ENCODE data around the gene PPP2R5D. TPM values are rescaled to one million over a fixed set of nuclear protein-coding genes. Genes with fewer than 3 reads are reported as not detected.

The PPP2R5D gene
- total RNA-seq, 6 experiments from 2014 or later = 37.7 to 50.7 (median 43.4) TPM

DNA sequence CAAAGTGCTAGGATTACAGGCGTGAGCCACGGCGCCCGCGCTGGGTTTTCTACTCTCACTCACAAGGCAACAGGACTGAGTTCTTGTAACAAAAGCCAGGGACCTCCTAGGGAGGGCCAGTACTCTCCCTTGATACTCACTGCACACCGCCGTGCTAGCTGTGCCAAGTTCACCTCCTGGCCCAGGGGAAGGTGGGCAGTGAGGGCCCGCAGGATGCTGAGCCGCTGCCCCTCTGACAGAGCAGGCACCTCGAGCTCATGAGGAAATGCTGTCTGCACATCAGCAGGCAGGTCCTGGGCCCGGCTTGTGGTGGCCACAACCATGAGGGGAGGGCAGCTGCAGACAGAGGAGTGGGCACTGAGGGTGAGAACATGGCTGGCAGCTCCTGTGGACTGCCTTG lies 17.1 kb upstream of the PPP2R5D start:
- no peaks in the 10 kb centered on the region; the same call in 1 of the 2 replicates for H3K27me3 Mint-ChIP-seq (ENCODE audit: insufficient read depth)
- DNase-seq = no peak

DNA sequence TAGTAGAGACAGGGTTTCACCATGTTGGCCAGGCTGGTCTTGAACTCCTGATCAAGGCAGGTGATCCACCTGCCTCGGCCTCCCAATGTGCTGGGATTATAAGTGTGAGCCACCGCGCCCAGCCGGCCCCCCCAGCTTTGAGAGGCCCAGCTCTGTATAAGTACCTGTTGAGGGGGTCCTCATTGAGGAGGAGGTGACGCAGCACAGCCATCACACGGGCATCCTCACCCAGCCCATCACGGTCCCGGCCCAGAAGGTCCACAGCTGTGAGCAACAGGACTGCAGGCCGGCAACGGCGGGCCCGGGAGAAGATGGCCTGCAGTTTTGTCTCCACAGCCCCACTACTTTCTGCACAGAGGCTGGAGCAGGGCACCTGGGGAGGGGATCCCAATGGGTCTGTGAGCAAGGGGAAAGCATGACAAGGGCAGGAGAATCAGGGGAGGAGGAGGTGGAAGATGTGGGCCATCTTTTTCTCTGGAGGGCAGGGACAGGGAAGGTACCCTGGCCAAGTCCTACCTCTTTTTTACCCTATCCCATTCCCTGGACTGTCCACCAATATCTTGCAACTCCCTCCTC lies 16.2 kb upstream of the PPP2R5D start:
- Mint-ChIP-seq H3K4me1 (ENCODE audit: low read depth) (peaks cover 20% of the 10 kb centered on the region), H3K36me3 (ENCODE audit: low read depth) (no peaks in the 10 kb centered on the region), H3K9me3 (no peaks in the 10 kb centered on the region), H3K4me3 (no peak overlapping the region), H3K27me3 (ENCODE audit: insufficient read depth) (no peaks in the 10 kb centered on the region; the same call in 1 of the 2 replicates), H3K27ac (no peak overlapping the region)
- TF ChIP-seq, protein P1, sequence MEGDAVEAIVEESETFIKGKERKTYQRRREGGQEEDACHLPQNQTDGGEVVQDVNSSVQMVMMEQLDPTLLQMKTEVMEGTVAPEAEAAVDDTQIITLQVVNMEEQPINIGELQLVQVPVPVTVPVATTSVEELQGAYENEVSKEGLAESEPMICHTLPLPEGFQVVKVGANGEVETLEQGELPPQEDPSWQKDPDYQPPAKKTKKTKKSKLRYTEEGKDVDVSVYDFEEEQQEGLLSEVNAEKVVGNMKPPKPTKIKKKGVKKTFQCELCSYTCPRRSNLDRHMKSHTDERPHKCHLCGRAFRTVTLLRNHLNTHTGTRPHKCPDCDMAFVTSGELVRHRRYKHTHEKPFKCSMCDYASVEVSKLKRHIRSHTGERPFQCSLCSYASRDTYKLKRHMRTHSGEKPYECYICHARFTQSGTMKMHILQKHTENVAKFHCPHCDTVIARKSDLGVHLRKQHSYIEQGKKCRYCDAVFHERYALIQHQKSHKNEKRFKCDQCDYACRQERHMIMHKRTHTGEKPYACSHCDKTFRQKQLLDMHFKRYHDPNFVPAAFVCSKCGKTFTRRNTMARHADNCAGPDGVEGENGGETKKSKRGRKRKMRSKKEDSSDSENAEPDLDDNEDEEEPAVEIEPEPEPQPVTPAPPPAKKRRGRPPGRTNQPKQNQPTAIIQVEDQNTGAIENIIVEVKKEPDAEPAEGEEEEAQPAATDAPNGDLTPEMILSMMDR (IDR thresholded peaks at IDR 0.05) = no peak
- DNase-seq = no peak

More for the DNA sequence above, 17.1 kb upstream of the PPP2R5D start:
- Mint-ChIP-seq H3K4me1 (ENCODE audit: low read depth) (peaks cover 20% of the 10 kb centered on the region), H3K9me3 (no peaks in the 10 kb centered on the region), H3K4me3 (no peak overlapping the region), H3K27ac (no peak overlapping the region), H3K36me3 (ENCODE audit: low read depth) (peaks cover 5% of the 10 kb centered on the region; the same call in 1 of the 2 replicates)
- TF ChIP-seq, protein P1 (IDR thresholded peaks at IDR 0.05) = no peak

DNA sequence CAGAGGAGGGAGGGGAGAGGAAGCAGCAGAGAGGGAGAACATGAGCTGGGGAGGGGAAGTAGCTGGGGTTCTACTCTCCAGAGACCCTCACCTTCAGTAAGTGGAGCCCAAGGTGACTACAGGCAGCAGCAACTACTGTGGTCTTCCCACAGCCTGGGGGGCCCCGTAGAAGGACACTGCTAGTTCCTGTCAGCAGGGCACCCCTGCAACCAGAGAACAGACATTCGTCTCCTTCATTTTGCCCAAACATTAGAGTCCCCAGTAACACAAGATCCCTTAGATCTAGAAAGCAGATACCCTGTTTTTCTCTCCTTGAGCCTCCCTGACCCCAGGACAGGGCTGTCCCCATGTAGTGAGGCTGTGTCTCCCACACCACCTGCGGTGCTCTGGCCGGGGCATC lies 15.6 kb upstream of the PPP2R5D start:
- Mint-ChIP-seq H3K9me3 (no peaks in the 10 kb centered on the region), H3K4me1 (ENCODE audit: low read depth) (peaks cover 20% of the 10 kb centered on the region), H3K27me3 (ENCODE audit: insufficient read depth) (no peaks in the 10 kb centered on the region; the same call in 1 of the 2 replicates), H3K27ac (no peak overlapping the region), H3K36me3 (ENCODE audit: low read depth) (no peaks in the 10 kb centered on the region), H3K4me3 (no peak overlapping the region)
- DNase-seq = no peak
- TF ChIP-seq, protein P1 (IDR thresholded peaks at IDR 0.05) = no peak

DNA sequence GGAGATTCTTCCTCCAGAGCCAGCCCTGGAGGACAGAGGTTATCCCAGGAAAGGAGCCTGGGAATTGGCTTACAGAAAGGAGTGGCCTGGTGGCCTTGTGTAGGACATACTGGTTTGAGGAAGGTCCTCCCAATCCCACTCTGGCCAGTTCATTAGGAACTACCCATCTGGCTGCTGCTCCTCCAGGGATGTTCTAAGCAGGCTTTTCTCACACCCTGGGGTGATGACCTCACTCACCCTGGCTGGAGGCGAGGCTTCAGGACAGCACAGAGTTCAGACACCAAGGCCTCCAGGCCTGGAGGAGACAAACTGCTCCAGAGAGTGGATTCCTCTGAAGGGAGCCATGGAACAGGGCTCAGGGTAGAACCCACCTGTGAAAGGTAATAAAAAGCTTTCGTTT lies 14.9 kb upstream of the PPP2R5D start:
- no peak for DNase-seq
- peaks cover 20% of the 10 kb centered on the region for H3K4me1 Mint-ChIP-seq (ENCODE audit: low read depth)
- no peaks in the 10 kb centered on the region; the same call in 1 of the 2 replicates for H3K27me3 Mint-ChIP-seq (ENCODE audit: insufficient read depth)
- no peaks in the 10 kb centered on the region for H3K36me3 Mint-ChIP-seq (ENCODE audit: low read depth)
- H3K27ac Mint-ChIP-seq = no peak overlapping the region
- no peak overlapping the region for H3K4me3 Mint-ChIP-seq
- no peaks in the 10 kb centered on the region for H3K9me3 Mint-ChIP-seq
- TF ChIP-seq, protein P1 (IDR thresholded peaks at IDR 0.05) = no peak

DNA sequence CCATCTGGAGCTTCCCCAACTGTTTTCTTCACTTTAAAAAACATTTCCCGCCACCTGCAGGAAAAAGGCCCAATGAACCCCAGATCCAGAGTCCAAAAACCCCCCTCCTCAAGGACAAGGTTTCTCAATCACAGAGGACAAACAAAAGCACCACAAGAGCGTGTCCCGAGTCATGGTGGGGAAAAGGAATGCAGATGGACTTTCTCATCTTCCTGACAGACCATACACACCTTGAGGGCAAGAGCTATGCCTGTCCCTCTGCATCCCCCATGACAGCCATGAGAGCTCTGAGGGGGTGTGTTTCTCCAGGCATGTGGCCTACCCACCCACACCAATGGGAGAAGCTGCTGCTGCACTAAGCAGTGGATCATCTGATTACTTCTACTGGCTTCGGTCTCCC lies 14.4 kb upstream of the PPP2R5D start:
- TF ChIP-seq, protein P1 (IDR thresholded peaks at IDR 0.05) = no peak
- no peak for DNase-seq
- H3K4me1 Mint-ChIP-seq (ENCODE audit: low read depth) = peaks cover 20% of the 10 kb centered on the region
- H3K4me3 Mint-ChIP-seq = no peak overlapping the region
- no peak overlapping the region for H3K27ac Mint-ChIP-seq
- no peaks in the 10 kb centered on the region for H3K9me3 Mint-ChIP-seq
- no peaks in the 10 kb centered on the region; the same call in 1 of the 2 replicates for H3K27me3 Mint-ChIP-seq (ENCODE audit: insufficient read depth)
- no peaks in the 10 kb centered on the region for H3K36me3 Mint-ChIP-seq (ENCODE audit: low read depth)
